HG02884 (cell line): Measurements from ENCODE around the gene ZBTB21.
"Not testable (repeated sequence)": the region's sequence is repeated elsewhere in the genome, so short reads cannot be mapped to it uniquely, and the experiment has no call there.

Experiments
- ATAC-seq: cut with Tn5 transposase; IDR thresholded peaks from one replicate; pipeline ENCODE4 v1.9.1; 2021; ENCODE audit warnings: mild to moderate bottlenecking, moderate library complexity; ENCODE audit not compliant: unreplicated experiment

ZBTB21 gene

GRCh38 chr21:41954654-41955499 is 55.3 kb downstream of the ZBTB21 start:
- no peak for ATAC-seq

DNA sequence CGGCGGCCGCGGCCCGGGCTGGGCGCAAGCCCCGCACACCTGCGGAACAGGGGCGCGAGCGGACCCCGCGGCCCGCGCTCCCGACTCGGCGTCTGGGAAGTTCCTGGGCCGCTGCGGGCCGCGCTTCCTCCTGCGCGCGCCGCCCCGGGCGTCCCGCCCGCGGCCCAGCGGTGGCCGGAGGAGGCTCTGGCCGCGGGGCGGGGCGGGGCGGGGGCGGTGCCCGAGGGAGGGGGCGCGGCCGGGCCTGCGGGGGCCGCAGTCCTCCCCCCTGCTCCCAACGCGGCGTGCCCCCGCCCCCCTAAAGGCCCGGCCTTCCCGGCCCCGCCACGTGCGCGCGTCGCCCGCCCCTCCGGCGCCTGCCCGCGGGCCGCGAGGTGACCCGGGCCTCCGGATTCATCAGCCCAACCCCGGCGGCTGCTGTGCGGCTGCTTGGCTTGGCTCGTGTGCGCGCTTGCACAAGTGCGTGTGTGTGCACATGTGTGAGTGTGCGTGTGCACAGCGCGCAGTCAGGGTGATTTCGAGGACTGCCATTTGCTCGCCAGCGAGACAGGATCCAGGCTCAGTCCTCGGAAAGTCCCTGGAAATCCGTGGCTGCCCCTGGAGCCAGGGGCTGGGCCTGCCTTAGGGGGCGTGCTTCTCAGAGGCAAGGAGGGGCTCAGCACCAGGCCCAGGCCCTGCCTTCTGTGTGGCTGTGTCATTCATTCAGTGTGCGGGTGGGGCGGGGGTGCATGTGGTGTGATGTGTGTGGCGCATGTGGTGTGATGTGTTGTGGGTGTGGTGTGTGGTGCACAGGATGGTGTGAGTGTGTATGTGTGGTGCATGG is 56.1 kb downstream of the ZBTB21 start, which contains the start of gene C2CD2:
C2CD2 (minus strand) TSS at position 188 of the 823 bp plus-strand sequence. CDS start 370 bp downstream, outside the sequence.
- ATAC-seq: no peak

- ATAC-seq: no peak
Measured at GRCh38 chr21:41953249-41953830, 56.8 kb downstream of the ZBTB21 start.

DNA sequence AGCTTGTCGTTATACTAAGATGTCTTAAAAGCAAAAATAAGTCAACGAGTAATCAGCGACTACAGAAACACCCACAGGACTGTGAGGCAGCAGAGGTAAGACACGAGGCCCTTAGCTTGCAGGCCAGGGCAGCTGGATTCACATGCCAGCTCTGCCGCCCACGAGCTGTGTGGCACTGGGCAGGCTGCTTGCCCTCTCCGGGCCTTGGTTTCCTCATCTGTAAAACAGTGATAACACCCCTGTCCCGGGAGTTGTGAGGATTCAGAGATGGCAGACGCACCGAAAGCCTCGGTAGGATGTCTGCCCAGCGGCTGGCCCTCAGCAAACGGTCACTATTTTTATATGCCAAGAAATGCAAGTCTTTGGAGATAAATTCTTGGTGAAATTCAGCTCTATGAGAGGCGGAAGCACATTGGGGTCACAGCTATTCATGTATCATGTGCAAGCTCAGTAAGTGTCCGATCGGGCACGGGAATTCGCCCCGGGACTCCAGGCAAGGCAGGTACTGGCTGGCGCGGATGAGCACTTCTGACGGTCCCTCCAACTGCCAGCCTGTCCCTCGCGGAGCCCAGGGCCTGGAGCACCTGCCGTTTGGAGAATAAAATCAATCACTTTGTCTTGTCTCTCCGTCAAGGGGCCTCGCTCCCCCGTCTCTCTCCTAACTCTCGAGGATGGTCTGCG is 57.5 kb downstream of the ZBTB21 start:
- no peak for ATAC-seq

DNA sequence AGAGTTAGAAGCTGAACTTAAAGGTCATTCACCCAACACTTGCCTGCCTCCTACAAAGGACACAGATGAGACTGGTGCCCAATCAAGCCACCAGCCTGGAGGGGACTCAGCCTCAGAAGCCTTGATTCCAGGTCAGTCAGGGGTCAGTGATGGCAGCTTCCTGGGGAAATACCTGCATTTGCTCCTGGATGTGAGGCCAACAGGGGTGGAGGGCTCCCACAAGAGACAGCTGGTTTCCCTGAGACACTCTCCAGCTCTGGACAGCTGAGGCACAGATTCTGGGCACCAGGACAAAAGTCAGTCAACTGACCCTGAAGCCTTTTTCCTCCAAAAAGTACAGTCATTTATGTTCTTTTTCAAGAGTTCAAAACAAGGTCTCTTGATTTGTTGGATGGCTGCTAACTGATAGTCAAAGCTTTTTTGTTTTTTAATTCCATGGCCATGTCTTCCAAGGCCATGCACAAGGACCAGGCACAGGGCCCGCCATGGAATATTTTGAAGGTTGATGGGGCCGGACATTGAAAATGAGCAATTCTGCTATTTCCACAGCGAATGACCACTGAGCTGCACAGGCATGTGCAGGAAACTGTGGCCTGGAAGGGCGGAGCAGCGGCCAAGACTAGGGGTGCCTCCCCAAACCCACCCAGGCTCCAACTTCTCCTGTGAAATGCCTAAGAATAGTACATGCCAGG is 58.1 kb downstream of the ZBTB21 start:
- ATAC-seq: no peak

DNA sequence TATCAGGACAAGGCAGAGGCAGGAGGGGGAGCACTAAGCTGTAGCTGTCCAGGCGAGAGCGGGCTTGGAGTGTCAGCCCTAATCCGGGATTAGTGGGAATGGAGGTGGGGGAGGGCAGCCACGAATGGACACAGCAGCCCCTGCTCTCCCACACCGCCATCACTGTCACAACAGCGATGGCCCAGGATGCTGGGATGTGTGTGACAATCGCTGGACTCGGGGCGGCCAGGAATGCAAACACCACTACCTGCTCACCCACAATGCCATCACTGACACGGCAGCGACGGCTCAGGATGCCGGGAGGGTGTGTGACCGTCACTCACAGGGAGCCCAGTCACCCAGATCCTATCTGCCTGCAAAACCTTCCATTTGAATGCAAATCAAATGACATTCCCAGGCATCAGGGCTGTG is 59.2 kb downstream of the ZBTB21 start:
- ATAC-seq: no peak

GRCh38 chr21:41949631-41950030 is 60.5 kb downstream of the ZBTB21 start:
- ATAC-seq: not testable (repeated sequence)

DNA sequence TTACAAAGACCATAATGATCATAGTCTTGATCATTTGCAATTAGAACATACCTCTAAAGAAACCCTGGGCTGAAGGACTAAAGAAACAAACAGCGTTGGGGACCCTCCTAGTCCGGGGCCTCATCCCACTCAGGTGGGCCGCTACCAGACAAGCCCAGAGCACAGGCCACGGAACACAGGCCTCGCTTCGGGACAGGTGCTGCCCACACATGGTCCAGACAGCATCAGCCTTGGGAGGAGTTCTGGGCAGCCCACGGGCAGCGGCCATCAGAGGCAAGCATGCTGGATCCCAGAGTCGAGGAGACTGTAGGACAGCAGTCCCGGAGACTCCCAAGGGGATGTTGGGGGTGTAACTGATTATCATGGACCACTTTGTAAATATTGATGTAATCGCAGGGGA is 61.3 kb downstream of the ZBTB21 start:
- ATAC-seq: no peak

- no peak for ATAC-seq
Measured at GRCh38 chr21:41948078-41948895, 61.9 kb downstream of the ZBTB21 start.

DNA sequence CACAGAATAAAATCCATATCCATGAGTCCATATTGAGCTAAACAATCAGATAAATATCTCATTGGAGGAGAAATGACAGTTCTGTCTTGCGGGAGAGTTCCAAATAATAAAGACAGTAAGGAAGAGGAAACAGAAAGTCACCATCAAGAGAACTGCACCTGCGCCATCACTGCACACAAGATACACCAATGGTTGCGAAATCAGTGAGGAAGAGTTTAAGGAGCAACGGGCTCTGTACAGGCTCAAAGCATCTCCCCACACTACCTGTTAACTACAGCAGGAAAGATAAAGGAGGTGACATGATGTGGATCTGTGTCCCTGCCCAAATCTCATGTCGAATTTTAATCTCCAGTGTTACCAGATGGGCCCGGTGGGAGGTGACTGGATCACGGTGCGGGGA is 64.2 kb downstream of the ZBTB21 start:
- ATAC-seq: no peak

GRCh38 chr21:41943851-41944250 is 66.3 kb downstream of the ZBTB21 start:
- no peak for ATAC-seq

GRCh38 chr21:41942457-41942856 is 67.7 kb downstream of the ZBTB21 start:
- no peak for ATAC-seq

- no peak for ATAC-seq
Measured at GRCh38 chr21:41941941-41942340, 68.2 kb downstream of the ZBTB21 start.

GRCh38 chr21:41940431-41940830 is 69.7 kb downstream of the ZBTB21 start:
- ATAC-seq: no peak

- ATAC-seq: no peak
Measured at GRCh38 chr21:41939391-41939790, 70.8 kb downstream of the ZBTB21 start.
